HepG2 (cell line): ENCODE results near the gene CCDC7.

Source experiments
- CTCF ChIP-seq: sonication (generic); formaldehyde crosslinking; IDR thresholded peaks from 2 replicates; pipeline ENCODE4 v1.5.0; 2020; ENCODE audit warnings: mild to moderate bottlenecking, missing genetic modification reagents, moderate library complexity
- GATA4 ChIP-seq: sonication (generic); IDR thresholded peaks from 2 replicates; pipeline ENCODE4 v1.6.1; 2016; ENCODE audit warnings: antibody characterized with exemption, low read depth, borderline replicate concordance
- TBP ChIP-seq: sonication (generic); formaldehyde crosslinking; IDR thresholded peaks from 2 replicates; pipeline ENCODE4 v1.5.0; 2020; ENCODE audit warnings: missing genetic modification reagents

GRCh38 chr10:32906595-32906994, 460.7 kb downstream of the CCDC7 start:
- TF ChIP-seq GATA4 (no peak), CTCF (CRISPR knock-in tag) (no peak), TBP (no peak)
